Measurements from ENCODE around the gene NDC80.

The NDC80 gene

GRCh38 chr18:2545155-2545554 lies 26.2 kb upstream of the NDC80 start:
- Histone ChIP-seq H3K4me1 (ENCODE audit: control insufficient read depth, insufficient read depth, low read depth, low read length) (no peaks in the 10 kb centered on the region), H2BK120ac (ENCODE audit: low read depth, low read length) (no peak overlapping the region), H2BK15ac (ENCODE audit: low read depth, poor library complexity, severe bottlenecking) (no peak overlapping the region), H2AFZ (ENCODE audit: low read depth, low read length) (no peak overlapping the region), H4K91ac (ENCODE audit: low read length) (no peak overlapping the region), H3K18ac (ENCODE audit: low read depth in 1 of 2, low read length in 2 of 2) (no peak overlapping the region), H3K79me1 (replicated peaks; ENCODE audit: low read length, poor library complexity, severe bottlenecking) (peaks cover 3% of the 10 kb centered on the region), H3K36me3 (ENCODE audit: control insufficient read depth in 1 of 2, insufficient read depth in 2 of 2, low read depth in 1 of 2, low read length in 2 of 2) (peaks cover 0 to 4% of the 10 kb centered on the region in 2 experiments), H4K8ac (ENCODE audit: low read length) (no peak overlapping the region), H3K4ac (ENCODE audit: low read depth in 1 of 2, low read length in 2 of 2) (no peak overlapping the region), H2BK12ac (ENCODE audit: low read length in 2 of 2) (no peak overlapping the region), H3K4me2 (ENCODE audit: low read length, poor library complexity, severe bottlenecking) (no peak overlapping the region), H3K23ac (ENCODE audit: low read length in 2 of 2) (no peak overlapping the region), H3K9me3 (ENCODE audit: control insufficient read depth, low read length) (no peaks in the 10 kb centered on the region), H3K27me3 (ENCODE audit: control insufficient read depth in 1 of 2, insufficient read depth in 1 of 2, low read length in 2 of 2) (no peaks in the 10 kb centered on the region), H3K14ac (ENCODE audit: low read length in 2 of 2) (no peak overlapping the region), H2AK5ac (ENCODE audit: low read length, severe bottlenecking) (no peak overlapping the region), H3K9ac (ENCODE audit: low read length) (no peak overlapping the region), H3K27ac (ENCODE audit: low read length, poor library complexity, severe bottlenecking) (no peak overlapping the region), H2BK5ac (ENCODE audit: low read depth, low read length, poor library complexity, severe bottlenecking) (no peak overlapping the region), H3K4me3 (ENCODE audit: insufficient read depth in 1 of 2, low read depth in 1 of 2, low read length in 2 of 2) (no peak overlapping the region)
- no peak for DNase-seq
- WGBS: no CpG with 5 or more reads among the region's 2 CpGs

- Histone ChIP-seq H2BK120ac (ENCODE audit: low read depth, low read length) (no peak overlapping the region), H3K79me1 (replicated peaks; ENCODE audit: low read length, poor library complexity, severe bottlenecking) (peaks cover 3% of the 10 kb centered on the region), H2BK5ac (ENCODE audit: low read depth, low read length, poor library complexity, severe bottlenecking) (no peak overlapping the region), H3K27me3 (ENCODE audit: control insufficient read depth in 1 of 2, insufficient read depth in 1 of 2, low read length in 2 of 2) (no peaks in the 10 kb centered on the region), H3K9ac (ENCODE audit: low read length) (no peak overlapping the region), H3K23ac (ENCODE audit: low read length in 2 of 2) (no peak overlapping the region), H3K27ac (ENCODE audit: low read length, poor library complexity, severe bottlenecking) (no peak overlapping the region), H3K9me3 (ENCODE audit: control insufficient read depth, low read length) (no peaks in the 10 kb centered on the region), H2BK15ac (ENCODE audit: low read depth, poor library complexity, severe bottlenecking) (no peak overlapping the region), H3K14ac (ENCODE audit: low read length in 2 of 2) (no peak overlapping the region), H4K8ac (ENCODE audit: low read length) (no peak overlapping the region), H3K4me1 (ENCODE audit: control insufficient read depth, insufficient read depth, low read depth, low read length) (no peaks in the 10 kb centered on the region), H2BK12ac (ENCODE audit: low read length in 2 of 2) (no peak overlapping the region), H3K36me3 (ENCODE audit: control insufficient read depth in 1 of 2, insufficient read depth in 2 of 2, low read depth in 1 of 2, low read length in 2 of 2) (peaks cover 0 to 4% of the 10 kb centered on the region in 2 experiments), H3K4ac (ENCODE audit: low read depth in 1 of 2, low read length in 2 of 2) (no peak overlapping the region), H2AFZ (ENCODE audit: low read depth, low read length) (no peak overlapping the region), H3K4me3 (ENCODE audit: insufficient read depth in 1 of 2, low read depth in 1 of 2, low read length in 2 of 2) (no peak overlapping the region), H2AK5ac (ENCODE audit: low read length, severe bottlenecking) (no peak overlapping the region), H3K18ac (ENCODE audit: low read depth in 1 of 2, low read length in 2 of 2) (no peak overlapping the region), H3K4me2 (ENCODE audit: low read length, poor library complexity, severe bottlenecking) (no peak overlapping the region), H4K91ac (ENCODE audit: low read length) (no peak overlapping the region)
- WGBS: 87% methylated on average over 2 of the region's 4 CpGs
- peak; percentile 57 for DNase-seq
Observed at GRCh38 chr18:2547477-2548087, 23.8 kb upstream of the NDC80 start.

DNA sequence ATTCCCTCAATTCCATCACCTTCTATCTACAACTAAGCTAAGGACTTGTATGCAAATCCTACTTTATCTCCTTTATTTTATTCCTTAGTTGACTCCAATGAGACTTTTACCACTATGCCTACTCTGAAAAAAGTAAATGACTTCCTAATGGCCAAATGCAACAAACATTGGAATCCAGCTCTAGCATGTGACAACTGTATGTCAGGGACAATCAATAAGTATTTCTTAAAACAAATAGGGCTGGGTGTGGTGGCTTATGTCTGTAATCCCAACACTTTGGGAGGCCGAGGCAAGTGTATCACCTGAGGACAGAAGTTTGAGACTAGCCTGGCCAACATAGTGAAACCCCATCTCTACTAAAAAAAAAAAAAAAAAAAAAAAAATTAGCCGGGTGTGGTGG lies 21.9 kb upstream of the NDC80 start:
- Histone ChIP-seq H3K14ac (ENCODE audit: low read length in 2 of 2) (no peak overlapping the region), H3K4ac (ENCODE audit: low read depth in 1 of 2, low read length in 2 of 2) (no peak overlapping the region), H2BK5ac (ENCODE audit: low read depth, low read length, poor library complexity, severe bottlenecking) (no peak overlapping the region), H2AK5ac (ENCODE audit: low read length, severe bottlenecking) (no peak overlapping the region), H2BK120ac (ENCODE audit: low read depth, low read length) (no peak overlapping the region), H4K91ac (ENCODE audit: low read length) (no peak overlapping the region), H3K4me1 (ENCODE audit: control insufficient read depth, insufficient read depth, low read depth, low read length) (no peaks in the 10 kb centered on the region), H3K79me1 (replicated peaks; ENCODE audit: low read length, poor library complexity, severe bottlenecking) (peaks cover 3% of the 10 kb centered on the region), H3K27me3 (ENCODE audit: control insufficient read depth in 1 of 2, insufficient read depth in 1 of 2, low read length in 2 of 2) (no peaks in the 10 kb centered on the region), H2BK12ac (ENCODE audit: low read length in 2 of 2) (no peak overlapping the region), H3K23ac (ENCODE audit: low read length in 2 of 2) (no peak overlapping the region), H3K4me3 (ENCODE audit: insufficient read depth in 1 of 2, low read depth in 1 of 2, low read length in 2 of 2) (no peak overlapping the region), H3K4me2 (ENCODE audit: low read length, poor library complexity, severe bottlenecking) (no peak overlapping the region), H3K27ac (ENCODE audit: low read length, poor library complexity, severe bottlenecking) (no peak overlapping the region), H3K9ac (ENCODE audit: low read length) (no peak overlapping the region), H3K9me3 (ENCODE audit: control insufficient read depth, low read length) (no peaks in the 10 kb centered on the region), H4K8ac (ENCODE audit: low read length) (no peak overlapping the region), H2AFZ (ENCODE audit: low read depth, low read length) (no peak overlapping the region), H3K36me3 (ENCODE audit: control insufficient read depth in 1 of 2, insufficient read depth in 2 of 2, low read depth in 1 of 2, low read length in 2 of 2) (peaks cover 0 to 4% of the 10 kb centered on the region in 2 experiments), H3K18ac (ENCODE audit: low read depth in 1 of 2, low read length in 2 of 2) (no peak overlapping the region), H2BK15ac (ENCODE audit: low read depth, poor library complexity, severe bottlenecking) (no peak overlapping the region)
- no peak for DNase-seq
- 88% methylated on average over 1 of the region's 2 CpGs for WGBS

GRCh38 chr18:2551425-2551824 lies 19.9 kb upstream of the NDC80 start:
- Histone ChIP-seq H3K27ac (ENCODE audit: low read length, poor library complexity, severe bottlenecking) (no peak overlapping the region), H3K9ac (ENCODE audit: low read length) (no peak overlapping the region), H2AK5ac (ENCODE audit: low read length, severe bottlenecking) (no peak overlapping the region), H3K4me3 (ENCODE audit: insufficient read depth in 1 of 2, low read depth in 1 of 2, low read length in 2 of 2) (no peak overlapping the region), H3K18ac (ENCODE audit: low read depth in 1 of 2, low read length in 2 of 2) (no peak overlapping the region), H3K79me1 (replicated peaks; ENCODE audit: low read length, poor library complexity, severe bottlenecking) (peaks cover 6% of the 10 kb centered on the region), H3K14ac (ENCODE audit: low read length in 2 of 2) (no peak overlapping the region), H3K4me2 (ENCODE audit: low read length, poor library complexity, severe bottlenecking) (no peak overlapping the region), H4K8ac (ENCODE audit: low read length) (no peak overlapping the region), H2BK5ac (ENCODE audit: low read depth, low read length, poor library complexity, severe bottlenecking) (no peak overlapping the region), H2BK12ac (ENCODE audit: low read length in 2 of 2) (no peak overlapping the region), H3K9me3 (ENCODE audit: control insufficient read depth, low read length) (no peaks in the 10 kb centered on the region), H3K23ac (ENCODE audit: low read length in 2 of 2) (no peak overlapping the region), H3K27me3 (ENCODE audit: control insufficient read depth in 1 of 2, insufficient read depth in 1 of 2, low read length in 2 of 2) (no peaks in the 10 kb centered on the region), H2BK15ac (ENCODE audit: low read depth, poor library complexity, severe bottlenecking) (no peak overlapping the region), H4K91ac (ENCODE audit: low read length) (no peak overlapping the region), H3K36me3 (ENCODE audit: control insufficient read depth in 1 of 2, insufficient read depth in 2 of 2, low read depth in 1 of 2, low read length in 2 of 2) (peaks cover 0 to 11% of the 10 kb centered on the region in 2 experiments), H3K4ac (ENCODE audit: low read depth in 1 of 2, low read length in 2 of 2) (no peak overlapping the region), H2BK120ac (ENCODE audit: low read depth, low read length) (no peak overlapping the region), H3K4me1 (ENCODE audit: control insufficient read depth, insufficient read depth, low read depth, low read length) (no peaks in the 10 kb centered on the region), H2AFZ (ENCODE audit: low read depth, low read length) (no peak overlapping the region)
- 95% methylated on average over 2 of the region's 3 CpGs for WGBS
- DNase-seq: no peak
